Keratinocyte (primary cell): ENCODE measurements around the gene GSTA1. TPM values are rescaled to one million over a fixed set of nuclear protein-coding genes. Genes with fewer than 3 reads are reported as not detected.
"Not testable (repeated sequence)": the region's sequence is repeated elsewhere in the genome, so short reads cannot be mapped to it uniquely, and the experiment has no call there.

Source experiments
- DNase-seq: peaks from one replicate; pipeline ENCODE4 v3.0.0-alpha.2; 2011; ENCODE audit warnings: low read depth, missing footprints, low spot score
- FAIRE-seq: peaks from 2 replicates; lab custom pipeline; 2011; peaks lifted over from hg19 to GRCh38; lab: Jason Lieb, UNC
- H2AFZ ChIP-seq: 2 replicates; pipeline ENCODE4 v1.6.0; 2012; ENCODE audit warnings: low read length, control low read depth, inconsistent platforms; ENCODE audit not compliant: control insufficient read depth
- H3K27ac ChIP-seq: 2 replicates; pipeline ENCODE4 v1.5.1; 2011; ENCODE audit warnings: low read length; ENCODE audit not compliant: control insufficient read depth, insufficient read depth
- H3K27me3 ChIP-seq: 3 replicates; pipeline ENCODE4 v1.6.0; 2011; ENCODE audit warnings: low read length; ENCODE audit not compliant: control insufficient read depth, insufficient read depth; ENCODE audit errors: extremely low read depth
- H3K36me3 ChIP-seq, 2 experiments: 2 replicates in 1 of 2; 3 replicates in 1 of 2; pipeline ENCODE4 v1.5.1; 2011; ENCODE audit warnings: low read length in 2 of 2, mild to moderate bottlenecking in 1 of 2; ENCODE audit not compliant: control insufficient read depth in 2 of 2, insufficient read depth in 2 of 2; ENCODE audit errors: extremely low read depth in 1 of 2
- H3K4me1 ChIP-seq: 3 replicates; pipeline ENCODE4 v1.5.1; 2011; ENCODE audit warnings: low read length; ENCODE audit not compliant: control insufficient read depth, insufficient read depth; ENCODE audit errors: extremely low read depth
- H3K4me2 ChIP-seq: 3 replicates; pipeline ENCODE4 v1.6.0; 2011; ENCODE audit warnings: low read depth, low read length; ENCODE audit not compliant: control insufficient read depth, insufficient read depth; ENCODE audit errors: extremely low read depth
- H3K4me3 ChIP-seq, 3 experiments: fragments of 200-600 bp in 1 of 3; sonication (generic) in 1 of 3; 2 replicates in 2 of 3; 3 replicates in 1 of 3; pipeline ENCODE4 v1.5.1; 2011 to 2016; ENCODE audit warnings: low read length in 3 of 3, mild to moderate bottlenecking in 3 of 3, control low read depth in 2 of 3, inconsistent platforms in 1 of 3, low read depth in 1 of 3, mixed read lengths in 1 of 3, mixed run types in 1 of 3, moderate library complexity in 1 of 3; ENCODE audit not compliant: control insufficient read depth in 2 of 3, insufficient read depth in 2 of 3; ENCODE audit errors: extremely low read depth in 1 of 3
- H3K79me2 ChIP-seq: 2 replicates; pipeline ENCODE4 v1.6.0; 2012; ENCODE audit warnings: low read length; ENCODE audit not compliant: control insufficient read depth, insufficient read depth
- H3K9ac ChIP-seq: 3 replicates; pipeline ENCODE4 v1.6.0; 2011; ENCODE audit warnings: low read length; ENCODE audit not compliant: control insufficient read depth, insufficient read depth; ENCODE audit errors: extremely low read depth
- H3K9me1 ChIP-seq: 3 replicates; pipeline ENCODE4 v1.6.0; 2011; ENCODE audit warnings: low read length; ENCODE audit not compliant: control insufficient read depth, insufficient read depth; ENCODE audit errors: extremely low read depth
- H3K9me3 ChIP-seq: 2 replicates; pipeline ENCODE4 v1.5.1; 2012; ENCODE audit warnings: low read depth, low read length; ENCODE audit not compliant: control insufficient read depth
- H4K20me1 ChIP-seq: 3 replicates; pipeline ENCODE4 v1.6.0; 2011; ENCODE audit warnings: low read length; ENCODE audit not compliant: control insufficient read depth, insufficient read depth; ENCODE audit errors: extremely low read depth
- CTCF ChIP-seq, 3 experiments: IDR thresholded peaks in 1 of 3; conservative IDR thresholded peaks in 1 of 3; optimal IDR thresholded peaks in 1 of 3; 2 replicates in 2 of 3; 3 replicates in 1 of 3; pipeline versions ENCODE3 to v1.5.1; 2011; ENCODE audit warnings: low read length in 3 of 3, mild to moderate bottlenecking in 3 of 3, moderate library complexity in 2 of 3, control low read depth in 1 of 3, inconsistent platforms in 1 of 3; ENCODE audit not compliant: insufficient read depth in 2 of 3; ENCODE audit errors: extremely low read depth in 1 of 3
- EZH2 ChIP-seq: IDR thresholded peaks from one replicate; pipeline ENCODE4 v1.6.1; 2012; ENCODE audit warnings: inconsistent platforms, mild to moderate bottlenecking, low read length, moderate library complexity
- dilution Hi-C: fragments of 300-500 bp; cut with MboI; formaldehyde crosslinking; loops from one replicate; pipeline ENCODE4 v1.7.0; 2020; ENCODE audit warnings: low sequenced_read_pairs; ENCODE audit not compliant: extremely low pct_ligation_motif_present
- polyA plus RNA-seq, 5 experiments: library from polyadenylated mRNA; depleted of rRNA in 3 of 5; stranded (reverse) in 3 of 5; stranded (forward) in 1 of 5; unstranded in 1 of 5; fragments of >200 nt; gene quantifications; 1 replicate in 1 of 5; 2 replicates in 3 of 5; 3 replicates in 1 of 5; pipeline versions ENCODE4 v1.2.1 to v1.2.3, GENCODE V29; 2011 to 2012; ENCODE audit warnings: missing spikeins in 2 of 5, low read depth in 1 of 5, low replicate concordance in 1 of 5

Gene GSTA1
- polyA plus RNA-seq, 1 donor (not counting 4 experiments of a cell fraction or from before 2014, with no cell fraction given), result not detected

- H3K27me3 ChIP-seq, H3K9ac ChIP-seq, H3K4me2 ChIP-seq, H3K9me3 ChIP-seq, H4K20me1 ChIP-seq, H3K4me3 ChIP-seq, DNase-seq, H3K36me3 ChIP-seq, H2AFZ ChIP-seq, dilution Hi-C loops, H3K27ac ChIP-seq, FAIRE-seq, H3K9me1 ChIP-seq, H3K79me2 ChIP-seq, H3K4me1 ChIP-seq: not testable (repeated sequence)
These were observed 21.4 kb downstream of the GSTA1 start for GRCh38 chr6:52782209-52782608.

GRCh38 chr6:52779237-52779636, 24.4 kb downstream of the GSTA1 start:
- Histone ChIP-seq H3K9me1 (no peaks in the 10 kb centered on the region), H3K9ac (no peak overlapping the region), H3K27me3 (no peaks in the 10 kb centered on the region), H3K79me2 (no peaks in the 10 kb centered on the region), H2AFZ (no peak overlapping the region), H3K4me3 (no peak overlapping the region), H3K36me3 (no peaks in the 10 kb centered on the region), H4K20me1 (no peaks in the 10 kb centered on the region), H3K4me2 (no peak overlapping the region), H3K27ac (no peak overlapping the region), H3K9me3 (no peaks in the 10 kb centered on the region), H3K4me1 (no peaks in the 10 kb centered on the region)
- DNase-seq, result no peak
- dilution Hi-C loops, result no loop called here
- FAIRE-seq, result no peak
- TF ChIP-seq CTCF (optimal IDR thresholded peaks at IDR 0.05 in 1 of 3, IDR thresholded peaks at IDR 0.05 in 1 of 3, conservative IDR thresholded peaks at IDR 0.05 in 1 of 3; ENCODE audit: extremely low read depth in 1 of 3, insufficient read depth in 2 of 3, low read length in 3 of 3) (no peak), EZH2 (no peak)

GRCh38 chr6:52776711-52777351, 26.8 kb downstream of the GSTA1 start:
- H4K20me1 ChIP-seq, DNase-seq, H3K79me2 ChIP-seq, H3K9me1 ChIP-seq, H3K9me3 ChIP-seq, FAIRE-seq, H2AFZ ChIP-seq, H3K27ac ChIP-seq, H3K9ac ChIP-seq, H3K27me3 ChIP-seq, H3K36me3 ChIP-seq, H3K4me1 ChIP-seq, dilution Hi-C loops, H3K4me2 ChIP-seq, H3K4me3 ChIP-seq: not testable (repeated sequence)

GRCh38 chr6:52769399-52769798, 34.2 kb downstream of the GSTA1 start:
- H3K27me3 ChIP-seq, H3K4me1 ChIP-seq, H3K9me1 ChIP-seq, dilution Hi-C loops, H3K4me3 ChIP-seq, DNase-seq, H3K27ac ChIP-seq, H3K79me2 ChIP-seq, H4K20me1 ChIP-seq, FAIRE-seq, H2AFZ ChIP-seq, H3K9ac ChIP-seq, H3K4me2 ChIP-seq, H3K9me3 ChIP-seq, H3K36me3 ChIP-seq: not testable (repeated sequence)
